ENCODE data around the gene ATP11C.
"Not testable (repeated sequence)": the region's sequence is repeated elsewhere in the genome, so short reads cannot be mapped to it uniquely, and the experiment has no call there.

ATP11C gene

DNA sequence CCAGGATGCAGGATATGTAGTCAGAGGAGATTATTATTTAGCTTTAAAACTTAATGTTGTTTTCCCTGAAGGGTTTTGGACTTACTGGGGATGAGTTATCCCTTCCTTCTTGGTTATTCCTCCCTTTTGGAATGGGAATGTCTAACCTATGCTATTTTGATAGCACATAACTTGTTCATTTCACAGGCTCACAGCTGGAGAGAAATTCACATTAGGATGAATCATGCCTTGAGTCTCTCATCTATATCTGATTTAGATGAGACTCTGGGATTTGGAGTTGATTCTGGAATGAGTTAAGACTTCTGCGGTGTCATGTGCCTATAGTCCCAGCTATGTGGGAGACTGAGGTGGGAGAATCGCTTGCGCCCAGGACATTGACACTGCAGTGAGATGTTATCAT is 81.1 kb downstream of the ATP11C start:
- no peak for DNase-seq

DNA sequence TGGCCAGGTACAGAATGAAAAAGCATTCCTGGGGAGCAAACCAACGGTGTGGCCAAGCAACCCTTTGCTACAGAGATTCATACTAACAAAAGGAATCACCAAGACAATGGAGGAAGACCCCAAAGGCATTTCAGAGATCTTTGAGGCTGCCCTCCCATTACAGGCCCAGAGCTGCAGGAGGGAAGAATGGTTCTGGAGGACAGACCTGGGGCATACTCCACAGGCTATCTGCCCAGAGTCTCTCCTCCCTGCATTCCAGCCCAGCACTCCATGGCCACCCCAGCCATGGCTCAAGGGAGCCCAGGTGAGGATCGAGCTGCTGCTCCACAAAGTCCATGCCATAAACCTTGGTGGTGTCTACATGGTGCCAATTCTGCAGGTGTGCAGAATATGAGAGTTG is 81.9 kb downstream of the ATP11C start:
- DNase-seq = no peak

DNA sequence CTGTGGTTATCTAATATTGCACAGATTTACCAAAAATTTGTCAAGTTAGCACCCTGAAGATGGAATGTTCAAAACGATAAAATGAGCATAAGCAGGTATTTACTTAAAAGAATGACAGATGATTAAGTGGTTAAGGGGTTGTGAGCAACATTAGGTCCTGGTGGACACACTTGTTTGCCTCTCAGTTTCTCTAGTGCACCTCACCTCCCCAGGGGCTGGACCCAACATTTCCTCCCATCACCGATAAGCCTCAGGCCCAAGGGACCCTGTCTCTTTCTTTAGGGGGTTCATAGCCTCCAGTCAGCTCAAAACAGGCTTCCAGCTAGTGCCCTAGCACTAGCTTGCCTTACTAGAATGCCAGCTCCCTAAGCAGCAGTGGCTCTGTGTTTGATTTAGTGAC is 88.0 kb downstream of the ATP11C start:
- no peak for DNase-seq

DNA sequence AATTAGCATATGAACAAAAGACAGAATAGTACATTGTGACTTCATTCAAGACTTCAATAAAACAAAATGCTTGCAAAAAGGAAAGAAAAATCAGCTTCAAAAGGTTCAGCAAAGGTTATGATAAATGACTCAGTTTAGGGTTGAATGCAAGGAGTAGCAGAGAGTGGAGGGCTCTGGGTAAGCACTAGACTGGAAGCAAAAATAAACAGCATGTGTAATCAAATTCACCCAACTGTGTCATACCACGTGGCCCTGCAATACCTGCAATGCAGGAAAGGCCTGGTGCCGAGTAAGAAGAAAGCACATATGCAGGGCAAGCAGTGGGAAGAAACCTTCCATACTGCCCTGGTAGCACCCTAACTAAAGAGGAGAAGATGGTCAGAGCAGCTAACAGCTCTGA is 88.7 kb downstream of the ATP11C start:
- no peak for DNase-seq

DNA sequence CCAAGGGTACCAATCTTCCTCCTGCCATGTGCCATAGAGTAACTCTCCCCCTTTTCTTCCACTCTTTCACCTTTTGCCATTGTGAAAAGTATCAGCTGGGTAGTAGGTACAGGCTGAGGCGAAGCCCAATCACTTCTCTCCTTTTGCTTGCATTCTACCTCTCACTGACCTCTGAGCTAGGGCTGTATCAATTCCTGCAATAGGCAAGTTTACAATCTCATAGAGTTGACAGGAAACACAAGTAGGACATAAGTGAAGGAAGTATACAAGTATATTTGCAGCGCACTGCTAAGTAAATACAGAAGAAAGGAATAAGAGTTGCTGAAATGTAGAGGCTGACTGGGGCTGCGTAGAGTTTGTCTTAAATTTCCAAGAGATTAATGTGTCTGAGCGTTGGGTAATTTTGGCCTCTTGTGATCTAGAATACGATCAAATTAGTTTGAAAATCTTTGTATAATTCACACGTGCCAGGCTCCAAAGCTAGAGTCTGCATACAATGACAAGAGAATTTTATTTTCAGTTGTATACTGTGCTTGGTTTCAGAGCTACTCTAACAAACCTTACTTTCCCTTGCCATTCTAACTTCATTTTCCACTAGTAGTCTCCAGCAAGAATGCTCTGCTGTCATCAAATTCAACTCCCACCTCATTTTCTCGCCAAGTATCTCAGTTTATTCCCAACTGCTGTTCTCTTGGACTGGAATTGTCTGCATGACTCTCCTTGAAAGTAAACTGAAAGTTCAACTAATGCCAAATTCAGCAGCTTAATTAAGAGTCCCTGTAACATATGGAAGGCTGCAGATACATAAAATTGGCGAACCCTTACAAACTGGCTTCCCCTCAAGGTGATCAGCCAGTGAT is 90.3 kb downstream of the ATP11C start:
- no peak for DNase-seq

DNA sequence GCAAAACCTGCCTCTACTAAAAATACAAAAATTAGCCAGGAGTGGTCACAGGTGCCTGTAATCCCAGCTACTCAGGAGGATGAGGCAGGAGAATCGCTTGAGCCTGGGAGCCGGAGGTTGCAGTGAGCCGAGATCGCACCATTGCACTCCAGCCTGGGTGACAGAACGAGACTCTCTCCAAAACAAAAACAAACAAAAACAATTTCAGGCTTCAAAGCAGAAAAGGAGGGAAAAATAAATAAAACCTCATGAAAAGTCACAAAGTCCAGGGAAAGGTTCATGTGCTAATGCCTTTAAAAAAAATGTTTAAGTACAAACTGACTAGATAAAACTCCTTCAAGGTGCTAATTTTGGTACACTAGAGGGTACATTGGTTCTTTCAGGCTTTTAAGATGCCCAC is 96.5 kb downstream of the ATP11C start:
- DNase-seq = not testable (repeated sequence)

DNA sequence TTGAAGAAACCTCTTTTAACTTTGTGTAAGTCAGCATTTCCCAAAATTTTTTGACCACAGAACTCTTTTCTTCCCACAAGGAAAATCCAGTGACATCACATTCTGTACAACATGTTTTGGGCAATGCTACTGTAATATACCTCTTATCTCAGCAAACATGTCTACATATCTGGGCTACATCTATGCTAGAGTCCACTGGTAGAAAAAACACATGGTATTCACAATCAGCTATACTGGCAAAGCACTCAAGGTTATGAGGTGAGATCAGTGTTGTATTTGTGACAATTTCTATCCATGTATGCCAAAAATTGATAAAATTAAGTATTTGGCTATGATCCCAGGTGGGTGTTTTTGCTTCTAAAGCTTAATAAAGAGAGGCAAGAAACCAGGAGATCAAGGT is 98.0 kb downstream of the ATP11C start:
- DNase-seq = no peak

DNA sequence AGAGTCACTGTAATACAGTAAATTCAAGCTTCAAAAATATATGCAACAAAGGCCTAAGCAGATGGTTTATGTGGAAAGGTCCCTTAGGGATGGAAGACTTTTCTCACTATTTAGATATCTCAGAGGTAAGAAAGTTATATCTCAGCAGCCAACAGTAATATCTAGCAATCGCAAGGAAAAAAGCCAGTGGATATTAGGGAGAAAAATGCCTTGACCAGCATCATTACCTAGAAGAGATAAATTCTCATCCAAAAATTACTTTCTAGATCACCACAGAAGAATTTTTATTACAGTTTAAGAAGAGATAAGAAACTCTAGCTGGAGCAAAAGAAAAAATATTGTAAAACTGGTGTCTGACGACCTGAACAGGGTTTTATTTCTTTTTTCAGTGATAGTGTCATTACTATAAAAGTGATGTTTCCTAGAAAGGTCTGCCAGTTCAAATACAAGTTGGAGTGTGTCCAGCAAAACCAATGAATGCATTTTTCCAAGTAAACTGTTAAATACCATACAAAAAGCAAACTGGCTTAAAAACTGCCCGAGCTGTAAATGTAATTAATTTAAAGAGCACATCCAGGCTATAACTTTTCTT is 100.0 kb downstream of the ATP11C start:
- DNase-seq = no peak

DNA sequence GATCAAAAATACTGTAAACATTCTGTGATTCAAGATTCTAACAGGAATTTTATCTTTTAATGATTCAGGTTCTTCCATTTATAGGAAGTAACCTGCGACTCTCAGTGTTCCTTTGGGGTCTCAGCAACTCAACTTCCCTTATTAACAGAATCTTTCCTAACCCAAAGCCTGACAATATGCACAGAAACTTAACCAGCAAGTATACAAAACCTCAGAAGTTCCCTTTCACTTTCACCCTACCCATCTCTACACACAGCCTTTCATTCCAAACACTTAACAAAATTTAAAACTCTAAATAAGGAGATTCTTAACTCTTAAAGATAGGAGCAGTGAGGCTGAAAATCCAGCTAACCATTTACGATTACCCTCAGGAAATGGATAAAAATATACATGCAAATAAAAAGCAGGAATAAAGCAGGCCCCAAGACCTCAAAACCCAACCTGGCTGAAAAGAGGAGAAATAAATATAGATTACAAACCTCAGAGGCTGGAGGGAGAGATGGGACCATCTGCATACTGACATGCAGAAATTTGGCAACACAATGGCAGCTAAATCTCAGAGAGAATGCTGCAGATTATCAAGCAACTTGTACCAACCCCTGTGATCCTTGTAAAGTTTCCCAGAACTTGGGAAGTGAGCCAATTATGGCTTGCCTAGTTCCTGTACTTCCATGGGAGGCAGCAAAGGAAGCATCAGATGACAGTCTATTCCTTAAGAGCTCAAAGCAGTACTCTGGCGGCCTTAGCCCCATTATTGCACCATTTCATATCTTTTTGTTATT is 101.0 kb downstream of the ATP11C start:
- DNase-seq = no peak

DNA sequence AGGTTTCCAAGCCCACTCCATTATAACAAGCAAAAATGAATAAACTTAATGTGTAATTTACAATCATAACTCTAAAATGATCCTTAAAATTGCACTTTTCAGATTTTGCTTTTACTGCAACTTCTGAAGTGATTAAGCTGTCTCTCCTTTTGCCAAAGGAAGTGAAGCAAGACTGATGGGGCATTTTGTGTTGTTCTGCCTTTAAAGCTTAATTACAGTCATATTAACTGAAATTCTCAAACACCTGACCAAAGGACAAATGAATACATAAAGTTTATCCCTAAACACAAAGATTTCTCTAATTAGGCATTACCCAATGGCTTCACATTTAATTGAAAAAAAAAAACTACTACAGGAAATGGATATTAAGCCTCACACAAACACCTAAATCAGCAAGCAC is 101.8 kb downstream of the ATP11C start:
- no peak for DNase-seq

DNA sequence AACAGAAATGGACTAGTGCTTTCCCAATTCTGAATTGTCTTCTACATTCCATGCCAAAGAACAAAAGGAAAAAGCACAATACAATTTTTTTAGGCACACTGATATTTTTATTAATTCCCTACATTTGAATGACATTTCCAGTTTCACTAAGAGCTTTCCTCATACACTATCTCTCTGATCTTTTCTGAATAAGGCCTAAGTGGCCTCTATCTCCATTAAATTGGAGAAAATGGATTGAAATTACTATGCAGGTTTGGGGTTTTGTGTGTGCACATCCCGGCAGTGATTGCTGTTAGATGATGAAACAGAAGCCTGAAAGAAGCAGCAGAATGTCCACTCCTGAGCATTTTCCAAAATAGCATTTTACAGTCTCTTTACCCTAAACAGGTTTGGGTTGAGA is 104.0 kb downstream of the ATP11C start:
- no peak for DNase-seq

DNA sequence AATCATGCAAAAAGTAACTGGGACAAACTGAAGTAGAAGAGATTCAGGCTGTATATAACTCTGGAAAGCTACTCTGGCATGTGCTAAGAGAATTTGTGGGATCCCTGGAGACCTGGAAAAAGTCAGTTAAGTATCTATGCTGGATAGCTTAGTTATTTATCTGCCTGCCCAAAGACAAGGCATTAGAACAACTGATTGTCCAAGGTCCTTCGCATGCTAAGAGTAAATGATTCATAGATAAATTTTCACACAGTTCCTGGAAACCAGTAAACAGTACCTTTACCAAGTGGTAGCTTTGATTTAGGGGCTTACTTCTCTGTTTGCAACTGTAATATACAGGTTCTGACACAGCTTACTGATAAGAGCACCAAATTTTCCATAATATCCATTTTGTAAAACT is 104.8 kb downstream of the ATP11C start:
- DNase-seq = no peak

DNA sequence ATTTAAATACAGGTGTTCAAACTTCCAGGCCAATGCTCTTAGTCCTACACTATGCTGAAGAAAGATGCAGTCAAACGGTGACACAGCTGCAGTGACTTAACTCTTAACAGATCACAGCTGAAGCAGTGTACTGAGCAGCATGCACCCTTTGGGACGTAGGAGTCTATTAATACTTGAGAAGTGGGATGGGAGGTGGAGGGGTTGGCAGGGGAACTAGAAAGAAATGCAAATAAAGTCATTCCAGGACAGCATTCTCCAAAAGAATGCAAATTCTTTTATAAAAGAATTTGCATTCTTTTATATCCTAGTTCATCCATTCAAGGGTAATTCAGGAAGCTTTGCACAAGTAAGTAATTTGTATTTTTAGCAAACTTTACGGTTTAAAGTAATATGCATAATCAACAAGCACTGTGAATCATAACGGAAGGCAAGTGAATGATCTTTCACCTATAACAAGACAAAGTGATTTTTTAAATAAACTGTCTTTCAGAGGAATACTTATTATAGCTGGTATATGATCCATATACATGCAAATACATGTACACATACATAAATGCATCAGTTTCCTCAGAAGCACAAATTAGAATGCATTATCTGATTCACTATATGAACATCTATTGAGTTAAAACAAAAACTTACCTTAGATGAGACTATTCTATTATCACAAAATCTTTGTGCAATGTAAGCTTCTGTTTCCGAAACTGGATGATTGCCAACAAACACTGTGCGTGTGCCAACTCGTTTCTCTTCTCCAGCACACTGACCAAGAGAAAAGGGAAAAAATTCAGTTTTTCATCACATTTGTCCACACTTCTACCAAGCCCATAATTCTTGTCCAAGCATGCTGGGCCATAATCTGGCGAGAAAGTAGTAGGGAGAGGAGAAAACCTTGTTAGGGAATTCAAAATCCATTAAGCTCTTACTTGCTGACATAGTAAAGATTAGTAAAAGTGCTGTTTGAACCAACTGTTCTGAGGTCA is 106.5 kb downstream of the ATP11C start:
- no peak for DNase-seq

DNA sequence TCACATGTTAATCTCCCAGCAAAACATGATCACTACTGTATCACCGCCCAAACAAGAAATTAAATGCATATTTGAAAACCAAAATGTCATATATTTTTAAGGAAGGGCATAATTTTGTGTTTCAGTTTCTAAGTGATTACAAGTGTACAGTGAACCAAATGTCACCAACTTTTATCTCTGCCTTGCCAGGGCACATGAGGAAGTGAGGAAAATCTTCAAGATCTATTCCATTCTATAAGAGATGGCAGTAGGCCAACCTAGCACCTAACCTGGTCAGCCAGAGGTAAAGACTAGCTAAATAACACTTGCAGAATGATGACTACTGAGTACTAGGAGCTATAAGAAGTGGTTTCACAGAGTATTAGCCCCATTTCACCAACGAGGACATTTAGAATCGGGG is 107.2 kb downstream of the ATP11C start:
- DNase-seq = no peak

DNA sequence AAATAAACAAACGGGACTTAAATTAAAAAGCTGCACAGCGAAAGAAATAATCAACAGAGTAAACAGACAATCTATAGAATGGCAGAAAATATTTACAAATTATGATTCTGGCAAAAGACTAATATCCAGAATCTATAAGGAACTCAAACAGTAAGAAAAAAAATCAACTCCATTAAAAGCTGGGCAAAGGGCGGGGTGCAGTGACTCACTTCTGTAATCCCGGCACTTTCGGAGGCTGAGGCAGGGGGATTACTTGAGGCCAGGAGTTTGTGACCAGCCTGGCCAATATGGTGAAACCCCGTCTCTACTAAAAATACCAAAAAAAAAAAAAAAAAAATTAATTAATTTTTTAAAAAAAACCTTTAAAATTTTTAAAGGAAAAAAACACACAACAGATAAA is 109.0 kb downstream of the ATP11C start:
- DNase-seq = no peak

DNA sequence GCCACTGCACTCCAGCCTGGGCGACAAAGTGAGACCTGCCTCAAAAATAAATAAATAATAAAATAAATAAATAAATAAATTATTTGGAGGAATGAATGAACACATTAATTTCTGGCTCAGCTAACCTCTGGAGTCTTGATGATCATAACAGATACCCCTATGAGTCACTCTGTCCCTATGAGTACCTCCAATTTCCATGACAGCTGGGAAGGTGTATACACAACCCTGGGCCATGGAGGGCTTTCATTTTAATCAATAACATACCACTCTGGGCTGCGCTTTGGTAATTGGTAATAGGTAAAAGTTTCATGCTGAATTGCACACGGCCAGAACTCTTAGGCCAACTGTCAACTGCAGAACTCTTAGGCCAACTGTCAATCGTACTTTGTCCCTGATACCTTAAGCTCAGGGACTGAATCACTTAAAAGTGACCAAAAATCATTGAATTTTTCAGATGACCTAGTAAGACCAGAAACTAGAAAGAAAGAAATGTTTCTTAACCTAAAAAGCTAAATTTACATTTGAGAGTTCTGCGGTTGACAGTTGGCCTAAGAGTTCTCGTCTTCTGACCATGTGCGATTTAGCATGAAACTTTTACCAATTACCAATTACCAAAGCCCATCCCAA is 112.4 kb downstream of the ATP11C start:
- no peak for DNase-seq

DNA sequence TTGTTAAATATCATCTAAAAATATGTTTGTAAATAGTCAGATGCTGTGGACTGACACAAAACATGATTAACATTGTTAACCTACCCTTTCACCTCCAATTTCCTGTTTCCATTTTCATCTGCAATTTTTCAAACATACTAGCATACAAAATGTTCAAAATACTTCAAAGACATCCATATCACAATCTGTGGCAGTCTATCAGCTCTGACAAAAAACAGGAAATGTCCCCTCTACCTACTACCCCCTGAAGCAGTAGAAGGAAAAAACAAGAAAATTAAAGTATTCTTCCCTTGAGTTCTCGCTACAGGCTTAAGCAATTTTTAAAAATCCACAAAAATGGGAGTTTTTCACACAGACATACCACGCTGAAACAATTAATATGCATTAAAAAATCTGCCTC is 116.6 kb downstream of the ATP11C start:
- DNase-seq = no peak

DNA sequence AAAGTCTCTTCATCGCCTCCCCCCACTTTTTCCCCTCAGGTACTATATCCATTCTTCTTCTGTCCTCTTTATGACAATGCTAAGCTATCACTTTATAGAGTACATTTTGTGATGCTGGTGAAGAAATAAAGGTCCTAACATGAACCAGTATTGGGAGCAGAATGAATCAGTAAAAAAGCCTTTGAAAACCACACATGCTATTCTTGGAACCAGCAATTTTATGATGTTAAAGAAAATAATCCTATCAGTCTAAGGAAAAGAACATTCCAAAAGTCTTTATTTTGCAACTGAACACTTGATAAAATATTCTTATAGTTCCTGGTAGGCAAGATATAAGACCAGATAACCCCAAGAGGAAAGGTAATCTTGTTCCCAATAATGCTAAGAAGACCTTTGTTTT is 117.1 kb downstream of the ATP11C start:
- DNase-seq = no peak

DNA sequence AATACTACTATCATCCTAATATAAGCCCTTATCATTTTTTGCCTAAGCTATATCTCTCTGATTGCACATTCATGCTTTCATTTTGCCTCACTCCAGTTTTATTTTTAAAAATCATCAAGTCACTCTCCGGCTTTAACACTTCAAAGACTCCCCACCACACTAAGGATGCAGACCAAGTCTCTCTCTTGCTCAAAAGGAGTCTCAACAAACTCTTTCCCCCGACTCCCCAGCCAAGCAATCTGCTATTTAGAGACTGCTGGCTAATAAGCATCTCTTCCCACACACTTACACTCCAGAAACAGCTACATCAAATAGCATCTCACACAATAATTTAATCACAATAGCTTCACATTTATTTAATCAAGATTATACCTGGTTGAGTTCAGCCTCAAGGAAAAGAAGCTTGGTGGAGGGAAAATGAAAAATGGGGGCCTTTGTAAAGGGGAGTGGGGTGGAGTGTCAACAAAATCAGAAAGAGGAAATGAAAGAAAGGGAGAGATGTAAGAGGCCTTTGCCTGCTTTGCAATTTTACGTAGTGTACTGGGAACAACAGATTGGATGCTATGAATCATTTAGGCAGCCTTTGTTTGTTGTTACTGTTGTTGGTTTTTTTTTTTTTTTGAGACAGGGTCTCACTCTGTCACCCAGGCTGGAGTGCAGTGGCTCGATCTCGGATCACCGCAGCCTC is 120.8 kb downstream of the ATP11C start:
- no peak for DNase-seq

DNA sequence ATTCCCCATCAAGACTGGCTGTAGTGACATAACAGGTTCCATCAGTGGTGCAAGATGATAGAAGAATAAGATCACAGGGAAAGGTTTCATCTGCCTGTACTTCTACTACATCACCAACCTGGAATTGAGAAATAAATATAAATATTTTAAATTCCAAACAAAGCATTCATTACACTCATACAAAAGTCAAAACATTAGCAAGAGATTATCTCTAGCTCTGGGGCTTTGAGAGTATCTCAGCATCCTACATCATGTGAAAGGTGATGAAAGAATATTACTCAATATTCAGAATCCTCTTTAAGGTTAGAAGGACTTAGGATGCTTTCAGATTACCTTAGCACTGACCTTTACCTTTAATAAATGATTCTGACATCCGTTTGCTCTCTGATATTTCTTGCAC is 128.4 kb downstream of the ATP11C start:
- DNase-seq = no peak

DNA sequence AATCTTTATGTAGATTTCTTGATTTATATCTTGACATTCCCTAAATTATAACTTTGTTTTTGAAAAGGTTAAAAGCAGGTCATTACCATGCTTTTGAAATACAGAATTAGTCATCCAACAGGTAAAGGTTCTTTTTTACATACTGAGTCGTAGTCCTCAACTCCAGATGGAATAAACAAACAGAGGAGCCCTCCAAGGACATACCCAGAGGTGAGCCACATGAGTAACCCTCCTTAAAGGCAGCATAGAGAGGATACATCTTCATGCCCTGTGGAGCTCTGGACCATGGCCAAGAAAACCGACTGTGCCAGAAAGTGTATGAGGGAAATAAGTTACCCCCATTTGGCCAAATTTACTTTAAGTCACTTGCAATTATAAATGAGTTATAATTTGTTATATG is 129.6 kb downstream of the ATP11C start:
- DNase-seq = no peak

DNA sequence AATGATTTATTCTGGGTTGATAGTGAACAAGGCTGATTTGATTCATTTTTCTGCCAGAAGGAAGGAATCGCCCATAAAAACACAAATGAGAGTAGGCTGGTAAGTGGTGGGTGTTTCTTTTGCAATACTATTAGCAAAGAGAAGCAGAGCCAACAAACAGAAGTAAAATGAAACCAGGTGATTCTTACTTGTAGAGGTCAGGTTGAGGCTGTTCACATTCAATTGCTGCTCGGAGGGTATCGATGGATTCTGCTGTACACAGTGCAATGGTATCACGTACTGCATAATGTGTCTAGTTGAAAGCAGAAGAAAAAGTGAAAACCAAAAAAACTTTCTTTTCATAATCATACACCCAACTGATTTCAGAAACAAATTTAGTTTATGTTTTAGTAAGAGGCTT is 130.8 kb downstream of the ATP11C start:
- no peak for DNase-seq

Measured in activated CD4-positive, alpha-beta T cell treated with anti-CD3 and anti-CD28 coated beads, Interleukin-2, amount 50 U/mL, for 1 hour (primary cell).